Measurements from ENCODE around the gene PRKCA. TPM values are rescaled to one million over a fixed set of nuclear protein-coding genes. Genes with fewer than 3 reads are reported as not detected.

PRKCA gene
- total RNA-seq, 1 donor from 2014 or later: 80.1 TPM

DNA sequence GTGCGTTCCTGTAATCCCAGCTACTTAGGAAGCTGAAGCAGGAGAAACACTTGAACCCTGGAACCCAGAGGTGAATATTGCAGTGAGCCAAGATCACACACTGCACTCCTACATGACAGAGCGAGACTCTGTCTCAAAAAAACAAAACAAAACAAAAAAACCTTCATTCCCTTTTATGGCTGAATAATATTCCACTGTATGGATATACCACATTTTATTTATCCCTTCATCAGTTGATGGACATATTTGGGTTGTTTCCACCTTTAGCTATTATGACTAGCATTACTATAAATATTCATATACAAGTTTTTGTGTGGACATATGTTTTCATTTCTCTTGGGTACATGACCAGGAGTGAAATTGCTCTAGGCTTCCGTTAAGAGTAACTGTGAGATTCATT, 30.9 kb upstream of the PRKCA start:
- Mint-ChIP-seq H3K4me3 (ENCODE audit: unreplicated experiment) (no peak overlapping the region), H3K36me3 (ENCODE audit: unreplicated experiment) (no peaks in the 10 kb centered on the region), H3K4me1 (ENCODE audit: unreplicated experiment) (peaks cover 42% of the 10 kb centered on the region), H3K9me3 (ENCODE audit: unreplicated experiment) (peaks cover 6% of the 10 kb centered on the region), H3K27ac (ENCODE audit: unreplicated experiment) (no peak overlapping the region), H3K27me3 (ENCODE audit: unreplicated experiment) (no peaks in the 10 kb centered on the region)
- no peak for DNase-seq (ENCODE audit: extremely low spot score, unreplicated experiment)
- TF ChIP-seq, protein P1, sequence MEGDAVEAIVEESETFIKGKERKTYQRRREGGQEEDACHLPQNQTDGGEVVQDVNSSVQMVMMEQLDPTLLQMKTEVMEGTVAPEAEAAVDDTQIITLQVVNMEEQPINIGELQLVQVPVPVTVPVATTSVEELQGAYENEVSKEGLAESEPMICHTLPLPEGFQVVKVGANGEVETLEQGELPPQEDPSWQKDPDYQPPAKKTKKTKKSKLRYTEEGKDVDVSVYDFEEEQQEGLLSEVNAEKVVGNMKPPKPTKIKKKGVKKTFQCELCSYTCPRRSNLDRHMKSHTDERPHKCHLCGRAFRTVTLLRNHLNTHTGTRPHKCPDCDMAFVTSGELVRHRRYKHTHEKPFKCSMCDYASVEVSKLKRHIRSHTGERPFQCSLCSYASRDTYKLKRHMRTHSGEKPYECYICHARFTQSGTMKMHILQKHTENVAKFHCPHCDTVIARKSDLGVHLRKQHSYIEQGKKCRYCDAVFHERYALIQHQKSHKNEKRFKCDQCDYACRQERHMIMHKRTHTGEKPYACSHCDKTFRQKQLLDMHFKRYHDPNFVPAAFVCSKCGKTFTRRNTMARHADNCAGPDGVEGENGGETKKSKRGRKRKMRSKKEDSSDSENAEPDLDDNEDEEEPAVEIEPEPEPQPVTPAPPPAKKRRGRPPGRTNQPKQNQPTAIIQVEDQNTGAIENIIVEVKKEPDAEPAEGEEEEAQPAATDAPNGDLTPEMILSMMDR (IDR thresholded peaks at IDR 0.05): no peak

DNA sequence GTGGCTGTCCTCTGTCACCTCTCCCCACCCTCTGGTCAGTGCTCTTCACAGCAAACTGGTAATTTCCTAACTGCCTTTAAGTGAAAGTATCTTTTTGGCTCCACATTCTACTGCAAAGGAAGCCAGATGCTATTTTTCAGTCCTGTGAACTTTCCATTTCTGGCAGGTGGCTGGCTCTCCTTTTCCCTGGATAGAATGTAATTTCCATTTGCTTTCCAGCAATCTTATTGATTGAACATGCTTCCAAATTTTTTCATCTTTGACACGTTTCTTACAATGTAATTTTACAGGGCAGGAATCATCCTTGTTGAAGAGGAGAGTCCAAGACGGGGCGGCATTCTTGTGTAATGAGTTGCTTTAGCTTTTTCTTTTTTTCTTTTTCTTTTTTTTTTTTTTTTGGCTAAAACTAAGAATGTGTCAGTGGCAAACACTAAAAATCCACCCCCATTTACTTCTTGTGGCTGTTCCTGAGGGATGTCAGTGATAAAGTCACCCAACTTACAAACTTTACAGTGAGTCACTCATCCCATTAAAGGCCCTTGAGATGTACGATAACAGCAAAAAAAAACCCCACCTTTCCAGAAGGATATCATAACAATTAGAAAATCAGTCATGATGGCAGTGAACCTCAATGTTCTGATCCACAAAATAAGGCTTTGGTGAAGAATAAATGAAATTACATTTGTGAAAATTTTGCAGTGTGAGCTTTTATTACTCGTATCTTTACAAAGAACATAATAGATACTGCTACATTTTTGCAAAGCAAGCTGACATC, 29.4 kb upstream of the PRKCA start:
- H3K9me3 Mint-ChIP-seq (ENCODE audit: unreplicated experiment): peaks cover 6% of the 10 kb centered on the region
- peak overlapping the region; percentile 75 for H3K27ac Mint-ChIP-seq (ENCODE audit: unreplicated experiment)
- no peaks in the 10 kb centered on the region for H3K27me3 Mint-ChIP-seq (ENCODE audit: unreplicated experiment)
- H3K4me1 Mint-ChIP-seq (ENCODE audit: unreplicated experiment): peaks cover 51% of the 10 kb centered on the region
- no peaks in the 10 kb centered on the region for H3K36me3 Mint-ChIP-seq (ENCODE audit: unreplicated experiment)
- no peak overlapping the region for H3K4me3 Mint-ChIP-seq (ENCODE audit: unreplicated experiment)
- DNase-seq (ENCODE audit: extremely low spot score, unreplicated experiment): no peak
- TF ChIP-seq, protein P1 (IDR thresholded peaks at IDR 0.05): no peak

DNA sequence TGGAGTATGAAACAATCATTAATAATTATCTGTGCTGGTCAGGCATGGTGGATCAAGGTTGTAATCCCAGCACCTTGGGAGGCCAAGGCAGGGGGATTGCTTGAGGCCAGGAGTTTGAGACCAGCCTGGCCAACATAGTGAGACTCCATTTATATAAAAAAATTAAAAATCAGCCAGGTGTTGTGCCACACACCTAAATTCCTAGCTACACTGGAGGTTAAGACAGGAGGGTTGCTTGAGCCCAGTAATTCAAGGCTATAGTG, 28.9 kb upstream of the PRKCA start:
- no peak overlapping the region for H3K4me3 Mint-ChIP-seq (ENCODE audit: unreplicated experiment)
- DNase-seq (ENCODE audit: extremely low spot score, unreplicated experiment): no peak
- no peaks in the 10 kb centered on the region for H3K27me3 Mint-ChIP-seq (ENCODE audit: unreplicated experiment)
- peaks cover 6% of the 10 kb centered on the region for H3K9me3 Mint-ChIP-seq (ENCODE audit: unreplicated experiment)
- H3K36me3 Mint-ChIP-seq (ENCODE audit: unreplicated experiment): no peaks in the 10 kb centered on the region
- H3K4me1 Mint-ChIP-seq (ENCODE audit: unreplicated experiment): peaks cover 46% of the 10 kb centered on the region
- peak overlapping the region; percentile 52 for H3K27ac Mint-ChIP-seq (ENCODE audit: unreplicated experiment)
- TF ChIP-seq, protein P1 (IDR thresholded peaks at IDR 0.05): no peak

DNA sequence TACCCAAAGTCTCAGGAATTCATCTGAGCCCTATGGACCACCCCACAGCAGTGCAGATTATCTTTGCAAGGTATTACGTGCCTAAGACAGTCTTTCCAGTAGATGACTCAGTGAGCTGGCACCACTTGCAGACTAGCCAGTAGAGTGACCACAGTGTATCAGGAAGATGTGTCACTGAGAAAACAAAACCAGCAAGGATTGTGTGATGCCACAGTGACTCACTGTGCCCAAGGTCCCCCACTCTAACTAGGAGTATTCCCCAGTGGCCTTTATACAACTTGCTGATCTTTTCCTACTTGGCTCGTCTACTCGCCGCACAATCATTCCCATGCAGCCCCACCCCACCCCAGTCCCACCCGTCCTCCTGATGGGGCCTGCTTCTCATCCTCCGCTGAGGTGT, 26.8 kb upstream of the PRKCA start:
- DNase-seq (ENCODE audit: extremely low spot score, unreplicated experiment): no peak
- H3K36me3 Mint-ChIP-seq (ENCODE audit: unreplicated experiment): no peaks in the 10 kb centered on the region
- TF ChIP-seq, protein P1 (IDR thresholded peaks at IDR 0.05): no peak
- peak overlapping the region; percentile 87 for H3K27ac Mint-ChIP-seq (ENCODE audit: unreplicated experiment)
- H3K9me3 Mint-ChIP-seq (ENCODE audit: unreplicated experiment): peaks cover 5% of the 10 kb centered on the region
- no peak overlapping the region for H3K4me3 Mint-ChIP-seq (ENCODE audit: unreplicated experiment)
- H3K27me3 Mint-ChIP-seq (ENCODE audit: unreplicated experiment): no peaks in the 10 kb centered on the region
- H3K4me1 Mint-ChIP-seq (ENCODE audit: unreplicated experiment): peaks cover 41% of the 10 kb centered on the region

DNA sequence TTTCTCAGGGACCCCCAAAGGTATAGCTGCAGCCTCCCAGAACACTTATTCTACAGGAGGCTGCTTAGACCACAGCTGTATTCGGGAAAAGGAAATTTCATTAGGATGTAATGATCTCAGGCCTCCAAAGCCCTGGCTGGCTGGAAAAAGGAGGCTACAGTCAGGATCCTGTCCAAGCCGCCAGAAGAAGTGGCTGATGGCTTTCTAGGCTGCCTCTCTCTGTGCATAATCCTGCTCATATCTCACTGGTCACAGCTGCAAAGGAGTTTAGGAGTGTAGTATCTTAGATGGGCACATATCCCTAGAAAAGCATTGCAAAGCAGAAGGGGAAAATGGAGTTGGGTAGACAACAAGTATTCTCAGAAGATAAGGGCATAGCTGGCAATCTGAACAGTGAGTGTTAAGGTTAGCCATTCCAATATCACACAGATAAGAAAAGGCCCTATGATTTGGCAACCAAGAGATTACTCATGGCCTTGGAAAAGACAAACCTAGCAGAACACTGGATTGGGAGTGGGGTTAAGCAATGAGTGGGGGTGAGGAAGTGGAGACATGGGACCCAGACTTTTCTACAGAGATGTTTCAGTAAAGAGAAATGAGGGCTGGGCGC, 26.0 kb upstream of the PRKCA start:
- TF ChIP-seq, protein P1 (IDR thresholded peaks at IDR 0.05): no peak
- no peaks in the 10 kb centered on the region for H3K27me3 Mint-ChIP-seq (ENCODE audit: unreplicated experiment)
- no peaks in the 10 kb centered on the region for H3K36me3 Mint-ChIP-seq (ENCODE audit: unreplicated experiment)
- no peaks in the 10 kb centered on the region for H3K9me3 Mint-ChIP-seq (ENCODE audit: unreplicated experiment)
- no peak for DNase-seq (ENCODE audit: extremely low spot score, unreplicated experiment)
- H3K4me3 Mint-ChIP-seq (ENCODE audit: unreplicated experiment): no peak overlapping the region
- H3K27ac Mint-ChIP-seq (ENCODE audit: unreplicated experiment): peak overlapping the region; percentile 87
- peaks cover 41% of the 10 kb centered on the region for H3K4me1 Mint-ChIP-seq (ENCODE audit: unreplicated experiment)

All from osteocyte (in vitro differentiated cells).